GM12878 (cell line): ENCODE data around the gene CXCL17. TPM values are rescaled to one million over a fixed set of nuclear protein-coding genes. Genes with fewer than 3 reads are reported as not detected.

Source experiments
- ATAC-seq: fragments of 200-7000 bp; cut with Tn5 transposase; 3 replicates; pipeline ENCODE4 v1.9.1; 2020; ENCODE audit warnings: mild to moderate bottlenecking, moderate library complexity
- BruUV-seq: library from RNA; stranded (reverse); fragments of 400-500 nt; replicated peaks from 2 replicates; lab custom pipeline; 2021; lab: Mats Ljungman, UMichigan
- CTCF ChIA-PET: fragments of 300-600 bp; sonication (Branson Sonifier 250); formaldehyde crosslinking; extraction: SDS; loops from one replicate; lab custom pipeline; 2021; ENCODE audit warnings: inconsistent platforms; lab: Yijun Ruan, JAX
- POLR2A ChIA-PET: fragments of 350-600 bp; formaldehyde crosslinking; extraction: SDS; loops from one replicate; lab custom pipeline; 2021; ENCODE audit warnings: inconsistent platforms; lab: Charles Lee
- RAD21 ChIA-PET: fragments of 300-600 bp; sonication (Branson Sonifier 250); formaldehyde crosslinking; loops from one replicate; lab custom pipeline; 2023; ENCODE audit warnings: antibody characterized with exemption; ENCODE audit not compliant: unreplicated experiment; lab: Charles Lee
- SMC1A ChIA-PET: fragments of 300-600 bp; sonication (Branson Sonifier 250); formaldehyde crosslinking; loops from one replicate; lab custom pipeline; 2023; ENCODE audit not compliant: unreplicated experiment, uncharacterized antibody; lab: Charles Lee
- DNase-seq: peaks from one replicate; pipeline ENCODE4 v3.0.0-alpha.2; 2011; ENCODE audit warnings: low read depth, low spot score
- FAIRE-seq: peaks from 3 replicates; lab custom pipeline; 2011; peaks lifted over from hg19 to GRCh38; lab: Jason Lieb, UNC
- H2AFZ ChIP-seq: 2 replicates; pipeline ENCODE4 v1.6.0; 2011; ENCODE audit warnings: low read depth, low read length, control low read depth; ENCODE audit not compliant: control insufficient read depth
- H3K27ac ChIP-seq: 2 replicates; pipeline ENCODE4 v1.5.1; 2011; ENCODE audit warnings: control low read depth; ENCODE audit not compliant: control insufficient read depth, insufficient read depth
- H3K27me3 ChIP-seq, 2 experiments: replicated peaks in 1 of 2; 2 replicates each; pipeline versions ENCODE4 v1.6.0 to v1.6.1; 2011; ENCODE audit warnings: low read length in 1 of 2; ENCODE audit not compliant: control insufficient read depth in 2 of 2, insufficient read depth in 2 of 2
- H3K36me3 ChIP-seq, 2 experiments: 2 replicates each; pipeline ENCODE4 v1.5.1; 2011; ENCODE audit warnings: low read length in 1 of 2; ENCODE audit not compliant: control insufficient read depth in 2 of 2, insufficient read depth in 2 of 2
- H3K4me1 ChIP-seq: 2 replicates; pipeline ENCODE4 v1.6.1; 2011; ENCODE audit warnings: mild to moderate bottlenecking, low read length, moderate library complexity, mixed read lengths; ENCODE audit not compliant: control insufficient read depth, insufficient read depth
- H3K4me2 ChIP-seq: 2 replicates; pipeline ENCODE4 v1.6.0; 2011; ENCODE audit warnings: control low read depth; ENCODE audit not compliant: control insufficient read depth, insufficient read depth
- H3K4me3 ChIP-seq: fragments of 200-600 bp; sonication (generic); 2 replicates; pipeline ENCODE4 v1.5.1; 2016
- H3K79me2 ChIP-seq: 2 replicates; pipeline ENCODE4 v1.6.0; 2011; ENCODE audit warnings: low read length; ENCODE audit not compliant: control insufficient read depth, insufficient read depth
- H3K9ac ChIP-seq: 2 replicates; pipeline ENCODE4 v1.8.0; 2011; ENCODE audit warnings: low read length, control low read depth, mixed read lengths; ENCODE audit not compliant: control insufficient read depth, insufficient read depth
- H3K9me3 ChIP-seq: replicated peaks from 3 replicates; pipeline ENCODE4 v1.5.1; 2011; ENCODE audit warnings: mild to moderate bottlenecking, low read length; ENCODE audit not compliant: control insufficient read depth, insufficient read depth
- H4K20me1 ChIP-seq: 2 replicates; pipeline ENCODE4 v1.6.0; 2011; ENCODE audit not compliant: control insufficient read depth, insufficient read depth
- CBX5 ChIP-seq: sonication (generic); IDR thresholded peaks from 2 replicates; pipeline ENCODE4 v1.6.1; 2016; ENCODE audit warnings: low read depth, moderate library complexity, mild to moderate bottlenecking, inconsistent platforms
- HCFC1 ChIP-seq: fragments of 150-350 bp; IDR thresholded peaks from 2 replicates; pipeline ENCODE4 v1.6.1; 2014; ENCODE audit warnings: low read length
- NRF1 ChIP-seq: conservative IDR thresholded peaks from 2 replicates; pipeline ENCODE4 v1.6.1; 2011; ENCODE audit warnings: mild to moderate bottlenecking, low read depth, low read length, improper control_type of control experiment
- PML ChIP-seq: IDR thresholded peaks from 2 replicates; pipeline ENCODE4 v1.6.1; 2012; ENCODE audit warnings: low read length, inconsistent platforms
- SIN3A ChIP-seq: IDR thresholded peaks from 2 replicates; pipeline ENCODE4 v1.6.1; 2012; ENCODE audit warnings: low read depth, low read length, improper control_type of control experiment
- SP1 ChIP-seq: IDR thresholded peaks from one replicate; pipeline ENCODE4 v1.6.1; 2011; ENCODE audit warnings: low read depth, low read length
- WGBS: methylation state at CpG from one replicate; pipeline ENCODE4 v1.1.6; 2016; ENCODE audit warnings: low lambda C conversion rate; ENCODE audit not compliant: insufficient replicate concordance, insufficient coverage; ENCODE audit errors: missing lambda C conversion rate; 5-methylcytosine and 5-hydroxymethylcytosine counted together
- in situ Hi-C: fragments of 300-500 bp; cut with MboI; formaldehyde crosslinking; loops from 9 replicates; pipeline ENCODE4 v1.14.3; 2018; ENCODE audit warnings: mixed read lengths
- intact Hi-C: fragments of 100-400 bp; cut with micrococcal nuclease; formaldehyde crosslinking; loops from one replicate; pipeline ENCODE4 v1.14.2; 2022; ENCODE audit not compliant: unreplicated experiment
- polyA plus RNA-seq, 11 experiments: library from polyadenylated mRNA; depleted of rRNA in 4 of 11; unstranded in 6 of 11; stranded (reverse) in 5 of 11; fragments of >200 nt; fragmentation: Nextera tagmentation in 4 of 11; fragmentation: Illumina TruSeq in 1 of 11; extraction: Ambion mirVana in 4 of 11; extraction: Trizol in 1 of 11; gene quantifications; 1 replicate in 1 of 11; 2 replicates in 10 of 11; pipeline versions ENCODE4 v1.2.1 to v1.2.3, GENCODE V29; 2011 to 2016; ENCODE audit warnings: inconsistent platforms in 2 of 11, missing spikeins in 2 of 11, low read depth in 1 of 11
- total RNA-seq, 4 experiments: library from RNA; depleted of rRNA in 3 of 4; stranded (reverse); fragments of >200 nt in 3 of 4; fragmentation: Illumina TruSeq in 1 of 4; extraction: Trizol in 1 of 4; gene quantifications; 2 replicates each; pipeline versions ENCODE4 v1.2.1 to v1.2.3, GENCODE V29; 2013 to 2021
- TF ChIP-seq, protein P1 (sequence below): fragments of 450-650 bp; IDR thresholded peaks from 2 replicates; pipeline ENCODE4 v1.6.1; 2018; ENCODE audit warnings: mild to moderate bottlenecking, low read depth, moderate library complexity; ENCODE audit not compliant: partially characterized antibody
- TF ChIP-seq, protein P2 (sequence below): IDR thresholded peaks from 2 replicates; pipeline ENCODE4 v1.6.1; 2012; ENCODE audit warnings: low read length, inconsistent platforms

CXCL17 gene
- total and polyA plus RNA-seq, 10 of the 15 experiments (the other 5 are each of a cell fraction or from before 2014, with no cell fraction given), result 0.13 to 0.24 (median 0.15) TPM; not detected in 7

DNA sequence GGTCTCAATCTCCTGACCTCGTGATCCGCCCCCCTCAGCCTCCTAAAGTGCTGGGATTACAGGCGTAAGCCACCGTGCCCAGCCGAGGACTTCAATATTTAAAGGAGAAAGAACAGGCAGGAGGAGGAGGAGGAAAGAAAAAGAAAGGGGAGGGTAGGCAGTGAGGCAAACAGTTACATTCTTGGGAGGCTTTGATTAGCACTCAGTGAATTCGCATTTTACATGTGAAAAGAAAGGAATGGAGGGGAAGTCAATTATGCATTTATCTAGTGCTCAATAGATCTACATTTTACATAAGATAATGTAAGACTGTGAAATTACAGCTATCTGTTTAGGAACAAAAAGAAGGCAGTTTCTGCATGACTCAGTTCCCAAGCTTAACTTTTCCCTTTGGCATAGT lies 30.9 kb upstream of the CXCL17 start:
- ChIA-PET POLR2A (interaction anchor here (0.9 kb wide), 1 partner anchor 12 kb away, joined by 4 read pairs; no protein-coding TSS in a partner anchor), SMC1A (interaction anchor here (1.3 to 3.7 kb wide), 2 partner anchors 14 to 56 kb away, joined by 5 to 20 read pairs; partner anchors contain the start of gene CEACAM1), RAD21 (no interaction called here), CTCF (interaction anchor here (1.3 to 3.5 kb wide), 2 partner anchors 8 to 33 kb away, joined by 3 to 12 read pairs; no protein-coding TSS in a partner anchor)
- 66% methylated on average over 6 of the region's 6 CpGs for WGBS
- Histone ChIP-seq H3K4me1 (peaks cover 3% of the 10 kb centered on the region; the same call in 1 of the 2 replicates), H3K4me3 (no peak overlapping the region), H3K79me2 (no peaks in the 10 kb centered on the region), H3K9ac (no peak overlapping the region), H3K9me3 (no peaks in the 10 kb centered on the region), H2AFZ (no peak overlapping the region), H3K27ac (no peak overlapping the region), H3K36me3 (no peaks in the 10 kb centered on the region), H3K27me3 (no peaks in the 10 kb centered on the region), H3K4me2 (no peak overlapping the region), H4K20me1 (no peaks in the 10 kb centered on the region)
- in situ Hi-C loops (no loop called here), intact Hi-C loops (no loop called here)
- BruUV-seq, result no TSS peak
- ATAC-seq (no peak), FAIRE-seq (no peak), DNase-seq (no peak)
- TF ChIP-seq PML (no peak), HCFC1 (no peak), SIN3A (no peak), NRF1 (no peak), SP1 (no peak), CBX5 (no peak)
- TF ChIP-seq, protein P1, sequence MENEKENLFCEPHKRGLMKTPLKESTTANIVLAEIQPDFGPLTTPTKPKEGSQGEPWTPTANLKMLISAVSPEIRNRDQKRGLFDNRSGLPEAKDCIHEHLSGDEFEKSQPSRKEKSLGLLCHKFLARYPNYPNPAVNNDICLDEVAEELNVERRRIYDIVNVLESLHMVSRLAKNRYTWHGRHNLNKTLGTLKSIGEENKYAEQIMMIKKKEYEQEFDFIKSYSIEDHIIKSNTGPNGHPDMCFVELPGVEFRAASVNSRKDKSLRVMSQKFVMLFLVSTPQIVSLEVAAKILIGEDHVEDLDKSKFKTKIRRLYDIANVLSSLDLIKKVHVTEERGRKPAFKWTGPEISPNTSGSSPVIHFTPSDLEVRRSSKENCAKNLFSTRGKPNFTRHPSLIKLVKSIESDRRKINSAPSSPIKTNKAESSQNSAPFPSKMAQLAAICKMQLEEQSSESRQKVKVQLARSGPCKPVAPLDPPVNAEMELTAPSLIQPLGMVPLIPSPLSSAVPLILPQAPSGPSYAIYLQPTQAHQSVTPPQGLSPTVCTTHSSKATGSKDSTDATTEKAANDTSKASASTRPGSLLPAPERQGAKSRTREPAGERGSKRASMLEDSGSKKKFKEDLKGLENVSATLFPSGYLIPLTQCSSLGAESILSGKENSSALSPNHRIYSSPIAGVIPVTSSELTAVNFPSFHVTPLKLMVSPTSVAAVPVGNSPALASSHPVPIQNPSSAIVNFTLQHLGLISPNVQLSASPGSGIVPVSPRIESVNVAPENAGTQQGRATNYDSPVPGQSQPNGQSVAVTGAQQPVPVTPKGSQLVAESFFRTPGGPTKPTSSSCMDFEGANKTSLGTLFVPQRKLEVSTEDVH, result no peak
- TF ChIP-seq, protein P2, sequence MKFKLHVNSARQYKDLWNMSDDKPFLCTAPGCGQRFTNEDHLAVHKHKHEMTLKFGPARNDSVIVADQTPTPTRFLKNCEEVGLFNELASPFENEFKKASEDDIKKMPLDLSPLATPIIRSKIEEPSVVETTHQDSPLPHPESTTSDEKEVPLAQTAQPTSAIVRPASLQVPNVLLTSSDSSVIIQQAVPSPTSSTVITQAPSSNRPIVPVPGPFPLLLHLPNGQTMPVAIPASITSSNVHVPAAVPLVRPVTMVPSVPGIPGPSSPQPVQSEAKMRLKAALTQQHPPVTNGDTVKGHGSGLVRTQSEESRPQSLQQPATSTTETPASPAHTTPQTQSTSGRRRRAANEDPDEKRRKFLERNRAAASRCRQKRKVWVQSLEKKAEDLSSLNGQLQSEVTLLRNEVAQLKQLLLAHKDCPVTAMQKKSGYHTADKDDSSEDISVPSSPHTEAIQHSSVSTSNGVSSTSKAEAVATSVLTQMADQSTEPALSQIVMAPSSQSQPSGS, result no peak
